Measurements from ENCODE around the gene BTBD2. TPM values are rescaled to one million over a fixed set of nuclear protein-coding genes. Genes with fewer than 3 reads are reported as not detected.

The BTBD2 gene
- total and polyA plus RNA-seq, 8 donors: 63.1 to 112 (median 95.2) TPM

- ATAC-seq (no peak), DNase-seq (no peak)
- Histone ChIP-seq H3K27ac (peak overlapping the region; percentile 92 to 95), H3K4me1 (peaks cover 22 to 57% of the 10 kb centered on the region in 2 donors), H3K36me3 (peaks cover 0 to 9% of the 10 kb centered on the region in 2 donors), H3K4me3 (peak overlapping the region in 1 of 2 donors; percentile 26), H3K27me3 (no peaks in the 10 kb centered on the region), H3K9me3 (peaks cover 0 to 9% of the 10 kb centered on the region in 2 donors)
- TF ChIP-seq CTCF (IDR thresholded peaks at IDR 0.05): no peak
- intact Hi-C loops (cut with DNase I): no loop called here
These were observed 17.8 kb upstream of the BTBD2 start for GRCh38 chr19:2033115-2033824.

GRCh38 chr19:2032296-2032941 is 16.9 kb upstream of the BTBD2 start:
- peaks cover 25 to 66% of the 10 kb centered on the region in 2 donors for H3K4me1 ChIP-seq
- peak in 3 of 4 donors; percentile 91 to 99 (median 97) for DNase-seq
- H3K27ac ChIP-seq: peak overlapping the region; percentile 92 to 95
- ATAC-seq: peak; percentile 93
- intact Hi-C loops (cut with DNase I): no loop called here
- TF ChIP-seq CTCF (IDR thresholded peaks at IDR 0.05): no peak
- H3K36me3 ChIP-seq: peaks cover 0 to under 1% of the 10 kb centered on the region in 2 donors
- H3K9me3 ChIP-seq: peaks cover 0 to 9% of the 10 kb centered on the region in 2 donors
- no peaks in the 10 kb centered on the region for H3K27me3 ChIP-seq
- H3K4me3 ChIP-seq: peak overlapping the region in 1 of 2 donors; percentile 26

- intact Hi-C loops (cut with DNase I): no loop called here
- no peaks in the 10 kb centered on the region for H3K36me3 ChIP-seq
- TF ChIP-seq CTCF (IDR thresholded peaks at IDR 0.05): no peak
- ATAC-seq (no peak), DNase-seq (peak in 2 of 4 donors; percentile 28 to 55)
- H3K27me3 ChIP-seq: no peaks in the 10 kb centered on the region
- peaks cover 21 to 49% of the 10 kb centered on the region in 2 donors for H3K4me1 ChIP-seq
- H3K27ac ChIP-seq: no peak overlapping the region
- H3K9me3 ChIP-seq: peaks cover 0 to 4% of the 10 kb centered on the region in 2 donors
- no peak overlapping the region for H3K4me3 ChIP-seq
These were observed 11.8 kb upstream of the BTBD2 start for GRCh38 chr19:2027361-2027760.

DNA sequence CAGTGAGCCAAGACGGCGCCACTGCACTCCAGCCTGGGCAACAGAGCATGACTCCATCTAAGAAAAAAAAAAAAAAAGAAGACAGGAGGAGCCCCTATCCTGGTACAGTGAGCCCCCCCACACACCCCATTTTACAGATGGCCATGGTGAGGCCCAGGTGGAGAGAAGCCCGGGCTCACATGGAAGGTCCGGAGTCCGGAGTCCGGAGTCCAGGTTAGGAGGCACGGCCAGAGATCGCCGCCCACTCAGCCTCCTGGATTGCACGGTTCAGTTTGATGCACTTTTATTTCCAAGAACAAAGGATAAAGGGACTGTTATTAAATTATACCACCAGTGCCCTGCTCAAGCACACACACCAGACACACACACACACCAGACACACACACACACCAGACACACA is 11.3 kb upstream of the BTBD2 start:
- no peak for ATAC-seq
- no peaks in the 10 kb centered on the region for H3K36me3 ChIP-seq

More for the DNA sequence above, 11.3 kb upstream of the BTBD2 start:
- intact Hi-C loops (cut with DNase I): no loop called here
- no peak for TF ChIP-seq CTCF (IDR thresholded peaks at IDR 0.05)
- no peaks in the 10 kb centered on the region for H3K27me3 ChIP-seq
- H3K4me3 ChIP-seq: no peak overlapping the region
- peaks cover 0 to 4% of the 10 kb centered on the region in 2 donors for H3K9me3 ChIP-seq
- DNase-seq: no peak
- H3K27ac ChIP-seq: no peak overlapping the region
- peaks cover 16 to 43% of the 10 kb centered on the region in 2 donors for H3K4me1 ChIP-seq

All from left lung (tissue), 10 donors.